PC-3 (cell line): ENCODE results near the gene FLVCR1. TPM values are rescaled to one million over a fixed set of nuclear protein-coding genes. Genes with fewer than 3 reads are reported as not detected.

ENCODE experiments used
- ATAC-seq: fragments of 200-7000 bp; cut with Tn5 transposase; 2 replicates; pipeline ENCODE4 v1.9.1; 2020; ENCODE audit warnings: mild to moderate bottlenecking, moderate library complexity
- BruUV-seq: library from RNA; stranded (reverse); fragments of 400-500 nt; replicated peaks from 2 replicates; lab custom pipeline; 2021; lab: Mats Ljungman, UMichigan
- CTCF ChIA-PET: fragments of 300-600 bp; sonication (Branson Sonifier 250); formaldehyde crosslinking; loops from one replicate; lab custom pipeline; 2022; ENCODE audit warnings: antibody characterized with exemption; lab: Charles Lee
- POLR2A ChIA-PET: fragments of 300-600 bp; sonication (Branson Sonifier 250); formaldehyde crosslinking; loops from one replicate; lab custom pipeline; 2022; ENCODE audit warnings: antibody characterized with exemption; ENCODE audit not compliant: unreplicated experiment; lab: Charles Lee
- DNase-seq: peaks from one replicate; pipeline ENCODE4 v3.0.0-alpha.2; 2015
- H2AFZ ChIP-seq: fragments of 300-600 bp; sonication (generic); 2 replicates; pipeline ENCODE4 v1.6.0; 2016; ENCODE audit warnings: antibody characterized with exemption, low read length
- H3F3A ChIP-seq: fragments of 300-600 bp; sonication (generic); one replicate; pipeline ENCODE4 v1.6.0; 2017; ENCODE audit warnings: antibody characterized with exemption, low read length, control low read depth, mild to moderate bottlenecking; ENCODE audit not compliant: unreplicated experiment
- H3K27ac ChIP-seq: fragments of 300-600 bp; sonication (generic); 2 replicates; pipeline ENCODE4 v1.5.1; 2016; ENCODE audit warnings: mild to moderate bottlenecking, low read length
- H3K27me3 ChIP-seq: fragments of 300-600 bp; sonication (generic); 2 replicates; pipeline ENCODE4 v1.6.1; 2016; ENCODE audit warnings: low read length, mixed read lengths
- H3K36me3 ChIP-seq: fragments of 300-600 bp; sonication (generic); 2 replicates; pipeline ENCODE4 v1.6.1; 2016; ENCODE audit warnings: low read depth, mixed run types, low read length, mixed read lengths
- H3K4me1 ChIP-seq: fragments of 300-600 bp; sonication (generic); 2 replicates; pipeline ENCODE4 v1.5.1; 2016; ENCODE audit warnings: low read length; ENCODE audit not compliant: insufficient read depth
- H3K4me2 ChIP-seq: fragments of 300-600 bp; sonication (generic); 2 replicates; pipeline ENCODE4 v1.6.0; 2016; ENCODE audit warnings: low read length
- H3K4me3 ChIP-seq: fragments of 300-600 bp; sonication (generic); 2 replicates; pipeline ENCODE4 v1.5.1; 2016; ENCODE audit warnings: mild to moderate bottlenecking, low read length, mixed read lengths
- H3K79me2 ChIP-seq: fragments of 300-600 bp; sonication (generic); 2 replicates; pipeline ENCODE4 v1.6.1; 2017; ENCODE audit warnings: low read length, mixed read lengths
- H3K9ac ChIP-seq: fragments of 300-600 bp; sonication (generic); 2 replicates; pipeline ENCODE4 v1.6.0; 2016; ENCODE audit warnings: mild to moderate bottlenecking, low read length
- H3K9me2 ChIP-seq: fragments of 300-600 bp; sonication (generic); replicated peaks from 2 replicates; pipeline ENCODE4 v1.6.1; 2016; ENCODE audit warnings: mixed run types, low read length, mixed read lengths
- H3K9me3 ChIP-seq: fragments of 300-600 bp; sonication (generic); 2 replicates; pipeline ENCODE4 v1.6.1; 2016; ENCODE audit warnings: low read length, mixed read lengths
- H4K20me1 ChIP-seq: fragments of 300-600 bp; sonication (generic); 2 replicates; pipeline ENCODE4 v1.6.1; 2016; ENCODE audit warnings: low read length, mixed read lengths
- EZH2 ChIP-seq: fragments of 300-600 bp; sonication (generic); IDR thresholded peaks from one replicate; pipeline ENCODE4 v1.6.1; 2017; ENCODE audit warnings: antibody characterized with exemption, mild to moderate bottlenecking, low read length; ENCODE audit not compliant: unreplicated experiment
- EZH2phosphoT487 ChIP-seq: fragments of 300-600 bp; sonication (generic); IDR thresholded peaks from 2 replicates; pipeline ENCODE4 v1.6.1; 2018; ENCODE audit warnings: mild to moderate bottlenecking, antibody characterized with exemption, low read length, borderline replicate concordance
- intact Hi-C: fragments of 100-400 bp; cut with micrococcal nuclease; formaldehyde crosslinking; loops from 2 replicates; pipeline ENCODE4 v1.9.0; 2023
- total RNA-seq: library from RNA; depleted of rRNA; stranded (reverse); fragments of >200 nt; gene quantifications from 2 replicates; pipeline ENCODE4 v1.2.3, GENCODE V29; 2014
- TF ChIP-seq, protein P1 (sequence below): fragments of 300-600 bp; sonication (generic); conservative IDR thresholded peaks from 2 replicates; pipeline ENCODE4 v1.5.1; 2017; ENCODE audit warnings: antibody characterized with exemption, low read depth, mild to moderate bottlenecking, low read length

FLVCR1 gene
- total RNA-seq, 1 experiment from 2014 or later: 13.9 TPM

- Histone ChIP-seq H3K27ac (no peak overlapping the region), H4K20me1 (no peaks in the 10 kb centered on the region), H3K79me2 (no peaks in the 10 kb centered on the region), H3K4me1 (no peaks in the 10 kb centered on the region), H3K9me2 (no peaks in the 10 kb centered on the region), H3K36me3 (no peaks in the 10 kb centered on the region), H3F3A (no peaks in the 10 kb centered on the region), H3K9ac (no peak overlapping the region), H3K4me2 (no peak overlapping the region), H3K9me3 (no peaks in the 10 kb centered on the region), H2AFZ (no peak overlapping the region), H3K4me3 (no peak overlapping the region), H3K27me3 (0 out of 2 replicates have a peak, but pooled peaks cover 3% of the 10 kb centered on the region)
- no peak for DNase-seq
- intact Hi-C loops: no loop called here
- ChIA-PET POLR2A (no interaction called here), CTCF (no interaction called here)
- no TSS peak for BruUV-seq
- TF ChIP-seq EZH2 (no peak), EZH2phosphoT487 (no peak)
- TF ChIP-seq, protein P1, sequence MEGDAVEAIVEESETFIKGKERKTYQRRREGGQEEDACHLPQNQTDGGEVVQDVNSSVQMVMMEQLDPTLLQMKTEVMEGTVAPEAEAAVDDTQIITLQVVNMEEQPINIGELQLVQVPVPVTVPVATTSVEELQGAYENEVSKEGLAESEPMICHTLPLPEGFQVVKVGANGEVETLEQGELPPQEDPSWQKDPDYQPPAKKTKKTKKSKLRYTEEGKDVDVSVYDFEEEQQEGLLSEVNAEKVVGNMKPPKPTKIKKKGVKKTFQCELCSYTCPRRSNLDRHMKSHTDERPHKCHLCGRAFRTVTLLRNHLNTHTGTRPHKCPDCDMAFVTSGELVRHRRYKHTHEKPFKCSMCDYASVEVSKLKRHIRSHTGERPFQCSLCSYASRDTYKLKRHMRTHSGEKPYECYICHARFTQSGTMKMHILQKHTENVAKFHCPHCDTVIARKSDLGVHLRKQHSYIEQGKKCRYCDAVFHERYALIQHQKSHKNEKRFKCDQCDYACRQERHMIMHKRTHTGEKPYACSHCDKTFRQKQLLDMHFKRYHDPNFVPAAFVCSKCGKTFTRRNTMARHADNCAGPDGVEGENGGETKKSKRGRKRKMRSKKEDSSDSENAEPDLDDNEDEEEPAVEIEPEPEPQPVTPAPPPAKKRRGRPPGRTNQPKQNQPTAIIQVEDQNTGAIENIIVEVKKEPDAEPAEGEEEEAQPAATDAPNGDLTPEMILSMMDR: no peak
- no peak for ATAC-seq
Observed at GRCh38 chr1:212922016-212922415, 63.9 kb downstream of the FLVCR1 start.

- H3K9me3 ChIP-seq: no peaks in the 10 kb centered on the region
- no peaks in the 10 kb centered on the region for H3K9me2 ChIP-seq
- no peak overlapping the region for H2AFZ ChIP-seq
- no peaks in the 10 kb centered on the region for H3K27me3 ChIP-seq
- TF ChIP-seq, protein P1: no peak
- no peaks in the 10 kb centered on the region for H4K20me1 ChIP-seq
- H3K36me3 ChIP-seq: no peaks in the 10 kb centered on the region
- H3K79me2 ChIP-seq: no peaks in the 10 kb centered on the region
- H3K9ac ChIP-seq: no peak overlapping the region
- ChIA-PET POLR2A (no interaction called here), CTCF (no interaction called here)
- H3F3A ChIP-seq: no peaks in the 10 kb centered on the region
- H3K27ac ChIP-seq: no peak overlapping the region
- ATAC-seq: no peak
- H3K4me2 ChIP-seq: no peak overlapping the region
- H3K4me1 ChIP-seq: 0 out of 2 replicates have a peak, but pooled peaks cover 6% of the 10 kb centered on the region
- DNase-seq: no peak
- intact Hi-C loops: no loop called here
- BruUV-seq: no TSS peak
- H3K4me3 ChIP-seq: no peak overlapping the region
Observed at GRCh38 chr1:212926372-212926771, 68.3 kb downstream of the FLVCR1 start.

DNA sequence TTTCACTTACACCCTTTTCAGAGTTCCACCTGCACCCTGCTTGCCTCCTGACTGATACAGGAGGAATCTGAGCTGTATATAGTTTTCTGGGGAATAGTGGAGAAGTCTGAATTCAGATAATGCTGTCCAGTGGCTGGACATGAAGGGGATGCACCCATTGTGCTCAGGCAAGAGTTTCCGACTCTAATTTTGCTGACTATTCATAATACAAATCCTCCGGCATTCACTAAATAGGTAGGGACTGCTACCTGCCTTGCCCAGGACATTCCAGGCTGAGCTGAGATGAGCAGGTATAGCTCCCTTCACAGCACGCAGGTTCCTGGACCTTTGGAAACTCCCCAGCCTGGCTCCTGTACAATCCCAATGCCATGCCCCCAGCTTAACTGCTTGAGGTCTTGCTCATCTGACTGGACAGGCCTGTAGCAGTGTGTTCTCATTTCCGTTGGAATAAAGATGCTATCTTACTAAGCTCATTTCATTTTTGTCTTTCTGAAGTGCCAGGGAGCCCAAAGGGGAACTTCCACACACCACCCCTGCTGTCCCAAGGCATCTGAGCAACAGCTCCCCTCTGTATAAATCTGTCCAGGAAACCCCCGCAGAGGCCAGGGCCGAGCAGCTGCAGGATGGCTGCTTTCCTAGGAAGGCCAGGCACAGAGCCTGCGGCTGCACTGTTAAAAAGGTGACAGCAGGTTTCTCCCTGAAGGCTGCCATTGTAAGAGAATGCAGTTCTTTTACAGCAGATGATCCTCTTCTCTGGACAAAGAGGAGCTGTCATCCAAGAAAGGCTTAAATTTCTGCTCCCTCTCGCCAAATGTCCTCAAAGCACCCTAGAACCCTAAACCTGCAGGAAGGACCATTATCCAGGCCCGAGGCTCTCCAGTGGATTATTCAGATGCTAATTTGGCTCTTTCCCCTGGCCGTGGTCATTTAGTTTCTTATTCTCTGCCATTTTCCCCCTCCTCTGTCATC lies 70.5 kb downstream of the FLVCR1 start:
- Histone ChIP-seq H4K20me1 (no peaks in the 10 kb centered on the region), H3K4me2 (no peak overlapping the region), H3K9me3 (no peaks in the 10 kb centered on the region), H3K9ac (no peak overlapping the region), H3K27ac (no peak overlapping the region), H3K27me3 (no peaks in the 10 kb centered on the region), H3K36me3 (no peaks in the 10 kb centered on the region), H2AFZ (no peak overlapping the region), H3K4me3 (no peak overlapping the region), H3F3A (no peaks in the 10 kb centered on the region), H3K9me2 (no peaks in the 10 kb centered on the region), H3K4me1 (0 out of 2 replicates have a peak, but pooled peaks cover 6% of the 10 kb centered on the region), H3K79me2 (no peaks in the 10 kb centered on the region)
- ChIA-PET POLR2A (interaction anchor here (0.5 kb wide), 1 partner anchor 27 kb away, joined by 9 read pairs; no protein-coding TSS in a partner anchor), CTCF (no interaction called here)
- TF ChIP-seq EZH2: no peak
- TF ChIP-seq EZH2phosphoT487: no peak
- TF ChIP-seq, protein P1: no peak
- ATAC-seq (peak; percentile 14; the same call in 1 of the 2 replicates), DNase-seq (no peak)
- no TSS peak for BruUV-seq
- intact Hi-C loops: no loop called here
